Measurements from ENCODE around the gene RHOH. TPM values are rescaled to one million over a fixed set of nuclear protein-coding genes. Genes with fewer than 3 reads are reported as not detected.
"Not testable (repeated sequence)": the region's sequence is repeated elsewhere in the genome, so short reads cannot be mapped to it uniquely, and the experiment has no call there.

The RHOH gene
- total and polyA plus RNA-seq, 3 experiments from 2014 or later: 148 to 262 (median 148) TPM

- H3K4me3 ChIP-seq (ENCODE audit: low read length); H3K36me3 ChIP-seq (ENCODE audit: insufficient read depth, low read length); H3K27me3 Mint-ChIP-seq; H3K36me3 Mint-ChIP-seq; H3K27ac ChIP-seq (ENCODE audit: low read depth, low read length); H3K27me3 ChIP-seq (ENCODE audit: insufficient read depth, low read length, poor library complexity, severe bottlenecking); DNase-seq; H3K9me3 Mint-ChIP-seq: not testable (repeated sequence)
- POLR2A ChIA-PET: interaction anchor here (0.6 kb wide), 1 partner anchor 16 kb away, joined by 4 read pairs; no protein-coding TSS in a partner anchor
- H3K27ac Mint-ChIP-seq: peak overlapping the region in 6 of 8 donors; percentile 50 to 92 (median 76)
- H3K9me3 ChIP-seq (ENCODE audit: low read length): peaks cover 14% of the 10 kb centered on the region
- peaks cover 32 to 52% (median 37%) of the 10 kb centered on the region in 3 donors for H3K4me1 Mint-ChIP-seq
- H3K4me3 Mint-ChIP-seq: peak overlapping the region in 1 of 7 donors; percentile 6
- H3K4me1 ChIP-seq (ENCODE audit: insufficient read depth, low read length): peaks cover 38% of the 10 kb centered on the region
- CTCF ChIA-PET: interaction anchor here (1.1 to 2.3 kb wide), 10 partner anchors 10 to 59 kb away, joined by 3 to 11 read pairs (median 4); no protein-coding TSS in a partner anchor
Observed at GRCh38 chr4:40290611-40291186, 93.9 kb downstream of the RHOH start.

DNA sequence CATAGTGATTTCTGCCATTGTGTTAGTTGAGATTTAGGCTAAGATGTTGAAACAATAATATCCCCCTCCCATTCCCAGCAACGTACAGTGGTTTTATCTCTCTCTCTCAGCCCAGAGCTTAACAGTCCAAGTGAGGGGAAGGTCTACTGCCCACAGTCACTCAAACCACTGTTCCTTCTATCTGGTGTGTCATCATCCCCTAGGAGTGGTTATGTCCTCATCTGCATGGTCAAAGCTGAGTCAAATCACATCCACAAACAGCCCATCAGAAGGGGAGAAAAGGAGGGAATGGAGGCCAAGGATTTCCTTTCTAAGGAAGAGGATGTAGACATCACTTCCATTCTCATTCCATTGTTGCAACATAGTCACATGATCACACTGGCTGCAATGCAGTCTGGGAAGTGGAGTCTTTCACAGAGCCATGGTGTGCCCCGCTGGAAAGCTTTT lies 95.5 kb downstream of the RHOH start:
- H3K4me1 Mint-ChIP-seq: peaks cover 32 to 50% (median 39%) of the 10 kb centered on the region in 3 donors
- peak overlapping the region in 3 of 8 donors; percentile 3 to 37 (median 18) for H3K27ac Mint-ChIP-seq
- Histone ChIP-seq H3K36me3 (ENCODE audit: insufficient read depth, low read length) (no peaks in the 10 kb centered on the region), H3K9me3 (ENCODE audit: low read length) (peaks cover 14% of the 10 kb centered on the region), H3K27me3 (ENCODE audit: insufficient read depth, low read length, poor library complexity, severe bottlenecking) (no peaks in the 10 kb centered on the region), H3K27ac (ENCODE audit: low read depth, low read length) (no peak overlapping the region), H3K4me3 (ENCODE audit: low read length) (no peak overlapping the region), H3K4me1 (ENCODE audit: insufficient read depth, low read length) (peaks cover 43% of the 10 kb centered on the region)
- DNase-seq: no peak
- no peak overlapping the region for H3K4me3 Mint-ChIP-seq
- no peaks in the 10 kb centered on the region for H3K9me3 Mint-ChIP-seq
- H3K36me3 Mint-ChIP-seq: peaks cover 0 to 3% (median 0%) of the 10 kb centered on the region in 3 donors
- ChIA-PET POLR2A (interaction anchor here (1.0 kb wide), 1 partner anchor 9 kb away, joined by 3 read pairs; no protein-coding TSS in a partner anchor), CTCF (interaction anchor here (0.9 to 1.4 kb wide), 5 partner anchors 8 to 100 kb away, joined by 3 to 5 read pairs (median 3); no protein-coding TSS in a partner anchor)
- H3K27me3 Mint-ChIP-seq: no peaks in the 10 kb centered on the region

GRCh38 chr4:40294339-40294738 lies 97.5 kb downstream of the RHOH start:
- Histone ChIP-seq H3K9me3 (ENCODE audit: low read length) (peaks cover 14% of the 10 kb centered on the region), H3K27me3 (ENCODE audit: insufficient read depth, low read length, poor library complexity, severe bottlenecking) (no peaks in the 10 kb centered on the region), H3K27ac (ENCODE audit: low read depth, low read length) (no peak overlapping the region), H3K4me3 (ENCODE audit: low read length) (no peak overlapping the region), H3K4me1 (ENCODE audit: insufficient read depth, low read length) (peaks cover 48% of the 10 kb centered on the region), H3K36me3 (ENCODE audit: insufficient read depth, low read length) (no peaks in the 10 kb centered on the region)
- DNase-seq: no peak
- H3K27ac Mint-ChIP-seq: no peak overlapping the region
- no peaks in the 10 kb centered on the region for H3K9me3 Mint-ChIP-seq
- no peak overlapping the region for H3K4me3 Mint-ChIP-seq
- ChIA-PET CTCF (no interaction called here), POLR2A (interaction anchor here (0.8 kb wide), 1 partner anchor 11 kb away, joined by 3 read pairs; no protein-coding TSS in a partner anchor)
- H3K27me3 Mint-ChIP-seq: no peaks in the 10 kb centered on the region
- H3K4me1 Mint-ChIP-seq: peaks cover 38 to 53% (median 49%) of the 10 kb centered on the region in 3 donors
- peaks cover 0 to 3% (median 2%) of the 10 kb centered on the region in 3 donors for H3K36me3 Mint-ChIP-seq

- H3K27ac ChIP-seq (ENCODE audit: low read depth, low read length); H3K9me3 Mint-ChIP-seq; H3K27ac Mint-ChIP-seq; H3K27me3 Mint-ChIP-seq; POLR2A ChIA-PET; H3K27me3 ChIP-seq (ENCODE audit: insufficient read depth, low read length, poor library complexity, severe bottlenecking); DNase-seq; H3K36me3 Mint-ChIP-seq; H3K4me3 Mint-ChIP-seq; H3K36me3 ChIP-seq (ENCODE audit: insufficient read depth, low read length): not testable (repeated sequence)
- H3K4me1 ChIP-seq (ENCODE audit: insufficient read depth, low read length): peaks cover 48% of the 10 kb centered on the region
- H3K4me1 Mint-ChIP-seq: peaks cover 37 to 53% (median 48%) of the 10 kb centered on the region in 3 donors
- peaks cover 14% of the 10 kb centered on the region for H3K9me3 ChIP-seq (ENCODE audit: low read length)
- CTCF ChIA-PET: interaction anchor here (1.0 kb wide), 1 partner anchor 9 kb away, joined by 4 read pairs; no protein-coding TSS in a partner anchor
- H3K4me3 ChIP-seq (ENCODE audit: low read length): peak overlapping the region; percentile 15
Observed at GRCh38 chr4:40295030-40295429, 98.2 kb downstream of the RHOH start.

DNA sequence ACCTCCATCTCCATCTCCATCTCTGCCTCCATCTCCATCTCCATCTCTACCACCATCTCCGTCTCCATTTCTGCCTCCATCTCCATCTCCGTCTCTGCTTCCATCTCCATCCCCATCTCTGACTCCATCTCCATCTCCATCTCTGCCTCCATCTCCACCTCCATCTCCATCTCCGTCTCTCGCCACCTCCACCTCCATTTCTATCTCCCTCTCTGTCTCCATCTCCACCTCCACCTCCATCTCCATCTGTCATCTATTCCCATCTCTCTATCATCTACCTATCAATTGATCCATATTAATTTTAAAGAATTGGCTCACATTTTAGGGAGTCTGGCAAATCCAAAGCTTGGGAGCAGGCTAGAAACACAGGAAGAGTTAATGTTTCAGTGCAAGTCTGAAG lies 98.7 kb downstream of the RHOH start:
- H3K36me3 Mint-ChIP-seq: peaks cover 0 to 3% (median 2%) of the 10 kb centered on the region in 3 donors
- Histone ChIP-seq H3K4me1 (ENCODE audit: insufficient read depth, low read length) (peaks cover 48% of the 10 kb centered on the region), H3K36me3 (ENCODE audit: insufficient read depth, low read length) (no peaks in the 10 kb centered on the region), H3K4me3 (ENCODE audit: low read length) (no peak overlapping the region), H3K27me3 (ENCODE audit: insufficient read depth, low read length, poor library complexity, severe bottlenecking) (no peaks in the 10 kb centered on the region), H3K9me3 (ENCODE audit: low read length) (peaks cover 14% of the 10 kb centered on the region), H3K27ac (ENCODE audit: low read depth, low read length) (no peak overlapping the region)
- H3K27ac Mint-ChIP-seq: no peak overlapping the region
- ChIA-PET CTCF (interaction anchor here (1.0 kb wide), 1 partner anchor 9 kb away, joined by 4 read pairs; no protein-coding TSS in a partner anchor), POLR2A (no interaction called here)
- H3K4me1 Mint-ChIP-seq: peaks cover 37 to 53% (median 48%) of the 10 kb centered on the region in 3 donors
- no peaks in the 10 kb centered on the region for H3K9me3 Mint-ChIP-seq
- H3K27me3 Mint-ChIP-seq: no peaks in the 10 kb centered on the region
- H3K4me3 Mint-ChIP-seq: no peak overlapping the region
- DNase-seq: no peak

Other genes starting within 250 kb of the RHOH start
- 100 to 1,000 TPM; 111 TPM for gene PDS5A, start 219.1 kb upstream of the RHOH start, total RNA-seq
- gene PDS5A, start 219.1 kb upstream of the RHOH start, polyA plus RNA-seq: 49.2 TPM
- gene N4BP2, start 140.2 kb upstream of the RHOH start, total RNA-seq: 10 to 100 TPM; 18.0 to 21.1 TPM
- gene N4BP2, start 140.2 kb upstream of the RHOH start, polyA plus RNA-seq: 10.3 TPM
- under 1 TPM in 1 of 2 experiments, not detected in 1; 0.11 TPM for gene CHRNA9, start 138.3 kb downstream of the RHOH start, total RNA-seq
- gene CHRNA9, start 138.3 kb downstream of the RHOH start, polyA plus RNA-seq: 0.14 TPM

Data from CD8-positive, alpha-beta memory T cell (primary cell).